ENCODE data around the gene MYO15A. TPM values are rescaled to one million over a fixed set of nuclear protein-coding genes. Genes with fewer than 3 reads are reported as not detected.

Gene MYO15A
- total RNA-seq, 2 donors from 2014 or later, result 0.32 to 8.3 TPM

DNA sequence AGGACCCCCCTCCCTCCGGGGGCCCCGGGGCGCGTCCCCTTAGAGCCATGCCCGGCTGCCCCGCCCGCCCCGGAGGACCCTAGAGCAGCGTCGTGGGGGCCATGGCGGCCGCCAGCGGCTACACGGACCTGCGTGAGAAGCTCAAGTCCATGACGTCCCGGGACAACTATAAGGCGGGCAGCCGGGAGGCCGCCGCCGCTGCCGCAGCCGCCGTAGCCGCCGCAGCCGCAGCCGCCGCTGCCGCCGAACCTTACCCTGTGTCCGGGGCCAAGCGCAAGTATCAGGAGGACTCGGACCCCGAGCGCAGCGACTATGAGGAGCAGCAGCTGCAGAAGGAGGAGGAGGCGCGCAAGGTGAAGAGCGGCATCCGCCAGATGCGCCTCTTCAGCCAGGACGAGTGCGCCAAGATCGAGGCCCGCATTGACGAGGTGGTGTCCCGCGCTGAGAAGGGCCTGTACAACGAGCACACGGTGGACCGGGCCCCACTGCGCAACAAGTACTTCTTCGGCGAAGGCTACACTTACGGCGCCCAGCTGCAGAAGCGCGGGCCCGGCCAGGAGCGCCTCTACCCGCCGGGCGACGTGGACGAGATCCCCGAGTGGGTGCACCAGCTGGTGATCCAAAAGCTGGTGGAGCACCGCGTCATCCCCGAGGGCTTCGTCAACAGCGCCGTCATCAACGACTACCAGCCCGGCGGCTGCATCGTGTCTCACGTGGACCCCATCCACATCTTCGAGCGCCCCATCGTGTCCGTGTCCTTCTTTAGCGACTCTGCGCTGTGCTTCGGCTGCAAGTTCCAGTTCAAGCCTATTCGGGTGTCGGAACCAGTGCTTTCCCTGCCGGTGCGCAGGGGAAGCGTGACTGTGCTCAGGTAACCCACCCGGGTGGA lies 75.8 kb downstream of the MYO15A start:
- intact Hi-C loops (cut with DNase I), result no loop called here
- Histone ChIP-seq H3K36me3 (no peaks in the 10 kb centered on the region), H3K4me1 (replicated peaks) (peaks cover 27% of the 10 kb centered on the region), H3K27me3 (replicated peaks; ENCODE audit: insufficient read depth) (no peaks in the 10 kb centered on the region), H3K9me3 (no peaks in the 10 kb centered on the region), H3K27ac (peak overlapping the region; percentile 96 to 99), H3K4me3 (peak overlapping the region; percentile 96 to 99)
- WGBS, result under 1% methylated on average over 89 of the region's 92 CpGs
- peak; percentile 27 for DNase-seq (ENCODE audit: low spot score)
- TF ChIP-seq, protein P1, sequence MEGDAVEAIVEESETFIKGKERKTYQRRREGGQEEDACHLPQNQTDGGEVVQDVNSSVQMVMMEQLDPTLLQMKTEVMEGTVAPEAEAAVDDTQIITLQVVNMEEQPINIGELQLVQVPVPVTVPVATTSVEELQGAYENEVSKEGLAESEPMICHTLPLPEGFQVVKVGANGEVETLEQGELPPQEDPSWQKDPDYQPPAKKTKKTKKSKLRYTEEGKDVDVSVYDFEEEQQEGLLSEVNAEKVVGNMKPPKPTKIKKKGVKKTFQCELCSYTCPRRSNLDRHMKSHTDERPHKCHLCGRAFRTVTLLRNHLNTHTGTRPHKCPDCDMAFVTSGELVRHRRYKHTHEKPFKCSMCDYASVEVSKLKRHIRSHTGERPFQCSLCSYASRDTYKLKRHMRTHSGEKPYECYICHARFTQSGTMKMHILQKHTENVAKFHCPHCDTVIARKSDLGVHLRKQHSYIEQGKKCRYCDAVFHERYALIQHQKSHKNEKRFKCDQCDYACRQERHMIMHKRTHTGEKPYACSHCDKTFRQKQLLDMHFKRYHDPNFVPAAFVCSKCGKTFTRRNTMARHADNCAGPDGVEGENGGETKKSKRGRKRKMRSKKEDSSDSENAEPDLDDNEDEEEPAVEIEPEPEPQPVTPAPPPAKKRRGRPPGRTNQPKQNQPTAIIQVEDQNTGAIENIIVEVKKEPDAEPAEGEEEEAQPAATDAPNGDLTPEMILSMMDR (IDR thresholded peaks at IDR 0.05), result peak in 1 of 4 experiments; percentile 20
- TF ChIP-seq POLR2A (IDR thresholded peaks at IDR 0.05), result peak; percentile 17
- no peak for TF ChIP-seq POLR2AphosphoS5 (IDR thresholded peaks at IDR 0.05)

DNA sequence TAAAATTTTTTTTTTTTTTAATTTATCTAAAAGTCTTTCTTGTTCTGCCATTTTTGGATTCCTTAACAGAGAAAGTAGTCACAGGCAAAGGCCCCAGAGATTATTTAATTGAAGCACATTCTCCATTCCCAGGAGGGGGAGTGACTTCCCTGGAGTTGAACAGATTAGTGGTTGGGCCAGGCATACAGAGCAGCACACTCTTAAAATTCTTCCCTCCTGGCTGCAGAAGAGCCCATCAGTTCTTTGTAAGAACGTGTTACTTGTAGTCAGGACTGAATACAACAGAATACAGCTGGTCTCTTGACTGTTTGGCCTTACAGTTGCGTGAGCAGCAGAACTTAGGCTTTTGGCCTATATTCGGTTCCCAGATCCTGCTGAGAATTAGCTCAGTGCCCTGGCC lies 76.8 kb downstream of the MYO15A start:
- WGBS, result 4% methylated on average over 3 of the region's 3 CpGs
- no peaks in the 10 kb centered on the region for H3K9me3 ChIP-seq
- no peaks in the 10 kb centered on the region for H3K27me3 ChIP-seq (replicated peaks; ENCODE audit: insufficient read depth)
- H3K36me3 ChIP-seq, result no peaks in the 10 kb centered on the region
- intact Hi-C loops (cut with DNase I), result no loop called here
- no peak for DNase-seq (ENCODE audit: low spot score)
- H3K27ac ChIP-seq, result peak overlapping the region; percentile 96 to 99
- peaks cover 28% of the 10 kb centered on the region for H3K4me1 ChIP-seq (replicated peaks)
- peak overlapping the region; percentile 96 to 99 for H3K4me3 ChIP-seq
- TF ChIP-seq POLR2AphosphoS5 (IDR thresholded peaks at IDR 0.05) (peak; percentile 14), POLR2A (IDR thresholded peaks at IDR 0.05) (no peak)
- TF ChIP-seq, protein P1 (IDR thresholded peaks at IDR 0.05), result no peak

- no peaks in the 10 kb centered on the region for H3K27me3 ChIP-seq (replicated peaks; ENCODE audit: insufficient read depth)
- peak overlapping the region; percentile 96 to 99 for H3K27ac ChIP-seq
- DNase-seq (ENCODE audit: low spot score), result no peak
- no peaks in the 10 kb centered on the region for H3K9me3 ChIP-seq
- H3K36me3 ChIP-seq, result no peaks in the 10 kb centered on the region
- intact Hi-C loops (cut with DNase I), result no loop called here
- TF ChIP-seq POLR2AphosphoS5 (IDR thresholded peaks at IDR 0.05), result no peak
- TF ChIP-seq POLR2A (IDR thresholded peaks at IDR 0.05), result no peak
- TF ChIP-seq, protein P1 (IDR thresholded peaks at IDR 0.05), result no peak
- peaks cover 33% of the 10 kb centered on the region for H3K4me1 ChIP-seq (replicated peaks)
- WGBS, result 41% methylated on average over 10 of the region's 10 CpGs
- peak overlapping the region; percentile 96 to 99 for H3K4me3 ChIP-seq
These were observed 77.5 kb downstream of the MYO15A start for GRCh38 chr17:18185832-18186626.

DNA sequence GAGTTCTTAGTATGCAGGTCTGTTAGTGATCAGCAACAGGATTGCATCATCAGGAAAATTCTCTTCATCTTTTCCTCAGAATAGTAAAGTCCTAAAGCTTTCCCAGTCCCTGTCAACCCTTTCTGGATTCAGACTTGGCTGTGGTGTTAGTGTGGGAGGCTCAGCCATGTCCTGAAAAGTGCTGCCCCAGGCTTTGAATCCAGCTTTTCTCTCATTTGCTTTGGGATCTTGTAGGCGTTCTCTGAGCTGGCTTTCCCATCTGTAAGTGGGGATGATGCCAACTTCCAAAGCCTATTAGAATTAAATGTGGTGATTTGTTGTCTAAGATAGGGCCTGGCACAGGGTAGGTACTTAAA lies 78.0 kb downstream of the MYO15A start:
- H3K27me3 ChIP-seq (replicated peaks; ENCODE audit: insufficient read depth), result no peaks in the 10 kb centered on the region
- H3K27ac ChIP-seq, result peak overlapping the region; percentile 96 to 99
- TF ChIP-seq POLR2AphosphoS5 (IDR thresholded peaks at IDR 0.05), result no peak
- no peak for TF ChIP-seq POLR2A (IDR thresholded peaks at IDR 0.05)
- TF ChIP-seq, protein P1 (IDR thresholded peaks at IDR 0.05), result no peak
- no peak for DNase-seq (ENCODE audit: low spot score)
- H3K4me1 ChIP-seq (replicated peaks), result peaks cover 39% of the 10 kb centered on the region
- 12% methylated on average over 1 of the region's 1 CpG for WGBS
- intact Hi-C loops (cut with DNase I), result no loop called here
- H3K9me3 ChIP-seq, result no peaks in the 10 kb centered on the region
- no peaks in the 10 kb centered on the region for H3K36me3 ChIP-seq
- peak overlapping the region; percentile 96 to 99 for H3K4me3 ChIP-seq
